ENCODE measurements around the gene CLIP3.

GRCh38 chr19:36049080-36049698 is 16.5 kb upstream of the CLIP3 start:
- TF ChIP-seq CTCF (IDR thresholded peaks at IDR 0.05 in 2 of 3, conservative IDR thresholded peaks at IDR 0.05 in 1 of 3; ENCODE audit: borderline replicate concordance in 1 of 3, insufficient read depth in 1 of 3, low read depth in 2 of 3, low read length in 2 of 3) = no peak
- TF ChIP-seq ZNF274 (IDR thresholded peaks at IDR 0.05; ENCODE audit: low read depth, low read length) = no peak
- TF ChIP-seq CBX3 (IDR thresholded peaks at IDR 0.05; ENCODE audit: low read depth) = no peak
- TF ChIP-seq POLR2A (IDR thresholded peaks at IDR 0.05; ENCODE audit: borderline replicate concordance, extremely low read depth, insufficient read depth, insufficient read length) = no peak
- no peak for TF ChIP-seq SRF (IDR thresholded peaks at IDR 0.05; ENCODE audit: low read depth)
- TF ChIP-seq EGR1 (IDR thresholded peaks at IDR 0.05; ENCODE audit: low read depth) = no peak
- no peak for TF ChIP-seq YY1 (IDR thresholded peaks at IDR 0.05; ENCODE audit: extremely low read depth, insufficient replicate concordance, low read depth, low read length)
- no peak for TF ChIP-seq ELF1 (IDR thresholded peaks at IDR 0.05; ENCODE audit: borderline replicate concordance, low read depth)
- no peak for TF ChIP-seq POLR2AphosphoS5 (IDR thresholded peaks at IDR 0.05; ENCODE audit: low read depth, low read length)
- TF ChIP-seq EZH2 (IDR thresholded peaks at IDR 0.05) = no peak
- TF ChIP-seq RAD21 (IDR thresholded peaks at IDR 0.05; ENCODE audit: low read depth) = no peak
- TF ChIP-seq MAX (IDR thresholded peaks at IDR 0.05) = no peak
- TF ChIP-seq EZH2phosphoT487 (IDR thresholded peaks at IDR 0.05; ENCODE audit: borderline replicate concordance) = no peak

All from HCT116 (cell line).